VCaP (cell line): Measurements from ENCODE around the gene DRD3.

Experiments used
- H3K27ac ChIP-seq: fragments of 450-650 bp; 2 replicates; pipeline ENCODE4 v1.5.1; 2017
- TF ChIP-seq, protein P1 (sequence below): fragments of 450-650 bp; conservative IDR thresholded peaks from 2 replicates; pipeline ENCODE4 v1.5.1; 2017; ENCODE audit warnings: mild to moderate bottlenecking, moderate library complexity

DRD3 gene

DNA sequence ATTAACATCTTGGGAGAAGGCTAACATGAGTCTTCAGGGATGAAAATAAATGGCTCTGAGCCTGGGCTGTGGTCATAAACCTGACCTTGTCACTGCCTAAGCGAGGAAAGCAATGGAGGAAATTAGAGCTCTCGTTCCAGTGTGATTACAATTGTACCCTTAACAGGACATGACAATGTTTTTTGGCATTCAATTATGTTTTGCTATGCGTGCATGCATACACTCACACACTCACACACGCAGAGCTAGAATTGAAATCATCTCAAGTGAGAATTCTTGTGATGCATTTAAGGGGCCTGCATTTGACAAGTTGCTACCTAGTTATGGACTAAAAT is 34.4 kb upstream of the DRD3 start:
- TF ChIP-seq, protein P1, sequence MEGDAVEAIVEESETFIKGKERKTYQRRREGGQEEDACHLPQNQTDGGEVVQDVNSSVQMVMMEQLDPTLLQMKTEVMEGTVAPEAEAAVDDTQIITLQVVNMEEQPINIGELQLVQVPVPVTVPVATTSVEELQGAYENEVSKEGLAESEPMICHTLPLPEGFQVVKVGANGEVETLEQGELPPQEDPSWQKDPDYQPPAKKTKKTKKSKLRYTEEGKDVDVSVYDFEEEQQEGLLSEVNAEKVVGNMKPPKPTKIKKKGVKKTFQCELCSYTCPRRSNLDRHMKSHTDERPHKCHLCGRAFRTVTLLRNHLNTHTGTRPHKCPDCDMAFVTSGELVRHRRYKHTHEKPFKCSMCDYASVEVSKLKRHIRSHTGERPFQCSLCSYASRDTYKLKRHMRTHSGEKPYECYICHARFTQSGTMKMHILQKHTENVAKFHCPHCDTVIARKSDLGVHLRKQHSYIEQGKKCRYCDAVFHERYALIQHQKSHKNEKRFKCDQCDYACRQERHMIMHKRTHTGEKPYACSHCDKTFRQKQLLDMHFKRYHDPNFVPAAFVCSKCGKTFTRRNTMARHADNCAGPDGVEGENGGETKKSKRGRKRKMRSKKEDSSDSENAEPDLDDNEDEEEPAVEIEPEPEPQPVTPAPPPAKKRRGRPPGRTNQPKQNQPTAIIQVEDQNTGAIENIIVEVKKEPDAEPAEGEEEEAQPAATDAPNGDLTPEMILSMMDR = no peak
- no peak overlapping the region for H3K27ac ChIP-seq

DNA sequence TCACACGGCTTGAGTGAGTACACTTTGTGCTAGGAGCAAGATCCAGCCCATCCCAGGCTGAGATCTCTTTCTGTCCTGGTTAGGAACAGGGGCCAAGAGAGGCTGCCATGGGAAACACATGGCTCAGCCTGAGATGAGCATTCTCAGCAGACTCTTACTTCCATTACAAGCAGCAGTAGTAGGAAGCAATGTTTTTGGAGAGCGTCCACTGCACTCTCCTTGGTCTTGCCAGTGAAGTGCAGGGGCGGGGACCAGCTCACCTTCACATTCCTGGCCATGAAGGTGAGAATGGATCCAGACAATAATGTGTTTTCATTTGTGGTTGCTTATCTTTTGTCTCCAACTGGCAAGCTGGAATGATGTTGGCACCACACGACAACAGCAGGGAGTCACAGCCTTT is 33.8 kb upstream of the DRD3 start:
- no peak overlapping the region for H3K27ac ChIP-seq
- TF ChIP-seq, protein P1 = no peak

DNA sequence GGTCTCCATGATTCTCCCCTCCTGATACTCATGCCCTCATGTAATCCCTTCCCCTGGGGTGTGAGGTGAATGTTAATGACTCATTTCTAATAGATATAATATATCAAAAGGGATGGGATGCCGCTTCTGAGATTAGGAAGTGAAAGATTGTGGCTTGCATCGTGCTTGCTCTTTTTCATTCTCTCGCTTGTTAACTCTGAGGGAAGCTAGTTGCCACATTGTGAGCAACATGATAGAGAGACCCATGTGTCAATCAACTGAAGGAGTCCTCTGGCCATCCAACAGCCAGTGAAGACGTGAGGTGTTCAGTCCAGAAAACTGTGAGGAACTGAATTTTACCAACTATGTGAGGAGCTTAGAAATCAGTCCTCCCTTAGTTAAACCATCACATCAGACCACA is 28.9 kb upstream of the DRD3 start:
- TF ChIP-seq, protein P1 = no peak
- no peak overlapping the region for H3K27ac ChIP-seq

DNA sequence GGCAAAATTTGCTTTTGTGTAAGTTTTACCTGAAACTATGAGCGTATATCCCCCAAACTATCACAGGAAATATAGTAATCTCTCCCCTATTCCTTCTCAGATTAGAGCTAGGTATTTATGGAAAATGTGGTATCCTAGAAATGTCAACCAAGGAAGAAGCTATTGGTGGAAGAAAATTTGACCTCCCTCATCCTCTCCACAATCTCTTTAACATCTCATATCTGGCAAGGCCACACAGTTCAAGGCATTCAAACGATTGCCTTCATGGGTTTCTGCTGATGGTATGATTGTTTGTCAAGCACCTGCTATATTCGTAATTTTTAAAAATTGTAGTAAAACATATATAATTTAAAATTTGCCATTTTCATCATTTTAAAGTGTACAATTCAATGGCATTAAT is 27.5 kb upstream of the DRD3 start:
- no peak overlapping the region for H3K27ac ChIP-seq
- TF ChIP-seq, protein P1 = no peak

DNA sequence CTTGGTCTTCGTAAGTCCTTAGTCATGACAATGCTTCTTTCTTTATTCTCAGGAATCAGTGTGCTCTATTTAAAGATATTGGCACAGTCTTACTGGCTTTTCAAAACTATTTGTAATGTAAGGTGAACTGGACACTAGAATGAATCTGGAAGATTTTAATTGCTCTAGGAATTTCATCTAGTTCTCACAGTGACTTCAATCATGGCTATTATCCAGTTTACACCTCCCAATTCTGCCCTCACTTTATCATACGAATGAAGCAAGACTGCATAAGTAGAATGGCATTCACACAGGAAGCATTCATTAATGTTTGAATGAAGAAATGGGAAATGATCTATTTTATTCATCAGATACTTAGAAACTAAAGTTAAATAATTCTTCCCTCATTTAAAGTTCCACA is 26.7 kb upstream of the DRD3 start:
- TF ChIP-seq, protein P1 = no peak
- H3K27ac ChIP-seq = no peak overlapping the region

DNA sequence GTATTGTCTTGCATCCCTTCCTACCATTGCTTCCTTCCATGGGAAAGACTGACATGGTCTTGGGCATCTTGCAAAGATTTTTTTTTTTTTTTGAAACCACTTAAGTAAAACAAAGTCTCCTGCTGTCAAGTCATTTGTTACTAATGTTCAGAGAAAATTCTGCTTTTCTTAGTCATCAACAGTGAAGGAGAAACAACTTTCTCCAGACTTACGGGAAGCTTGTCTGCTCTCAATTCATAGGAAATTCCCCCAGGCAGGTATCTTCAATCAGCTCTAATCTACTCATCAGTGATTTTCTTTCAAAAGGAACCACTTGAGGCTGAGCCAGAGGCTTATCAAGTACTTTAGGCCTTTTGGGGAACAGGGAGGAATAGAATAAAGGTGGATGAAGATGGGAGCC is 15.9 kb upstream of the DRD3 start:
- TF ChIP-seq, protein P1 = no peak
- H3K27ac ChIP-seq = no peak overlapping the region

DNA sequence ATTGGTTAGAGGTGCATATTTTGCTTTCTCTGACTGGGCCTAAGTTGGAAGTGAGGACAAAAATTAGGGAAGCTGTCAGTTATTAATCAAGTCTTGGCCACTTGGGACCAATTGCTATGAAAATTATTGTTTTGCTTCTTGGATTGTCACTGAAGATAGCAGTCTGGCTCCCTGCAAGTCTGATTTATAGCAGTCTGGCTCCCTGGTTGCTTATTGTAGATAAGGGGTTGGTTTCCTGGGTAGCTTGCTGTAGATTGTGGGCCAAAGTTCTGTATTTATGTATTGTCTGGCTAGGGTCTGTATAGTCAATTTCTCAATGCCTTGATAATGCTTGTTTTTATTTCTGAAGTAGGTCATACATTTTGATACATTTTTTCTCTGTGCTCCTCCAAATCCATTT is 13.3 kb upstream of the DRD3 start:
- no peak overlapping the region for H3K27ac ChIP-seq
- TF ChIP-seq, protein P1 = no peak

DNA sequence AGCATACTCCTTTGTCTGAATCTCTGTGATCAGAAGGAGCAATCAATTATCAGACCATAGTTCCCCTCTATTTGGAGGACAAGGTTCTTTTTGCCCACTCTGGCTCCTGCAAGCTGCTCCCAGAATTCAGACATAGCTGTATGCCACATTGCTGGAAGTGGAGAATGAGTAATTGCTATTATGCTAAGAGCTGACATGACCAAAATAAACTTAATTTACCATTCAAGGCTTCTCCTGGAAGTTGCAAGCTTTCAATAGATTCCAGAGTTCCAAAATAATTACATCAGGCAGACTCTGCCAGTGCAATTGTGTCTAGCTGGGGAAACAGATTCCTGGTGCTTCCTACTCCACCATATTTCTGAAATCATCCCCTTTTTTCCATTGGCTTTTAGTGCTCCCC is 7.6 kb upstream of the DRD3 start:
- no peak overlapping the region for H3K27ac ChIP-seq
- TF ChIP-seq, protein P1 = no peak
